ENCODE measurements around the gene ZNF492.
"Not testable (repeated sequence)": the region's sequence is repeated elsewhere in the genome, so short reads cannot be mapped to it uniquely, and the experiment has no call there.

GRCh38 chr19:22633706-22634449 lies at the start of gene ZNF492:
- not testable (repeated sequence) for TF ChIP-seq USF2 (CRISPR knock-in tag; IDR thresholded peaks at IDR 0.05); MXI1 (IDR thresholded peaks at IDR 0.05; ENCODE audit: low read depth, low read length)

Measured in K562 (cell line).